Central memory CD8-positive, alpha-beta T cell (primary cell): Measurements from ENCODE around the gene BCO2.

Experiments
- ATAC-seq: fragments of 150-1000 bp; cut with Tn5 transposase; replicated peaks from 2 replicates; pipeline ENCODE4 v1.10.0; 2022; ENCODE audit warnings: mild to moderate bottlenecking, moderate FRiP score, moderate number of reproducible peaks; ENCODE audit not compliant: poor library complexity, severe bottlenecking; ENCODE audit errors: extremely low read depth
- DNase-seq, 2 donors: peaks; one replicate each; pipeline ENCODE4 v3.0.0; 2021; ENCODE audit warnings: low spot score in 2 of 2
- H3K27ac Mint-ChIP-seq: one replicate; pipeline ENCODE4 v1.8.0; 2022; ENCODE audit warnings: low read depth, mild to moderate bottlenecking, moderate library complexity, mixed read lengths
- H3K27me3 Mint-ChIP-seq: one replicate; pipeline ENCODE4 v1.8.0; 2022; ENCODE audit warnings: mixed read lengths
- H3K36me3 Mint-ChIP-seq: one replicate; pipeline ENCODE4 v1.8.0; 2022; ENCODE audit warnings: mild to moderate bottlenecking, moderate library complexity, mixed read lengths; ENCODE audit not compliant: insufficient read depth
- H3K4me1 Mint-ChIP-seq: one replicate; pipeline ENCODE4 v1.8.0; 2022; ENCODE audit warnings: mixed read lengths
- H3K4me3 Mint-ChIP-seq: one replicate; pipeline ENCODE4 v1.8.0; 2022; ENCODE audit warnings: mild to moderate bottlenecking, moderate library complexity, mixed read lengths
- H3K9me3 Mint-ChIP-seq: one replicate; pipeline ENCODE4 v1.8.0; 2022; ENCODE audit warnings: mixed read lengths

Gene BCO2

DNA sequence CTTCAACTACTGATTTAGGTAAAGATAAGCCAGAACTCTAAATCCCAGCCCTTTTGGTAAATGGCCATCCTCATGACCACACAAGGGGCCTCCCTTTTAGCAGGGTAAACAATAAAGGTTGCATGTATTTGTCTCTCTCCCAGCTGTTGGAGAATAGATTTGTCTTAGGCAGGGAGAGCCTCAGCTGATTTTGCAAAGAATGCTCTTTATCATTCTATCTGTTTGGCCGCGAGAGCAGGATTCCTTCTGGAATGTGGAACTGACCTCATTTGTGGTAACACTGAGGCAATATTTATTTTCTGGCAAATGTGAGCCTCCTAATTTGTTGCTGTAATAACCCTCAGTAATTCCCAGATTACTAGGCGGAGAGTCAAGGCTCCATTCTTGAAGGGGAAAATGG lies 66.2 kb downstream of the BCO2 start:
- Mint-ChIP-seq H3K4me1 (no peaks in the 10 kb centered on the region), H3K4me3 (no peak overlapping the region), H3K9me3 (peaks cover 13% of the 10 kb centered on the region), H3K36me3 (peaks cover 18% of the 10 kb centered on the region), H3K27ac (no peak overlapping the region), H3K27me3 (no peaks in the 10 kb centered on the region)
- no peak for ATAC-seq
- no peak for DNase-seq

GRCh38 chr11:112247201-112247600 lies 71.9 kb downstream of the BCO2 start:
- Mint-ChIP-seq H3K9me3 (peaks cover 13% of the 10 kb centered on the region), H3K27me3 (no peaks in the 10 kb centered on the region), H3K4me3 (no peak overlapping the region), H3K4me1 (no peaks in the 10 kb centered on the region), H3K36me3 (peaks cover 4% of the 10 kb centered on the region), H3K27ac (no peak overlapping the region)
- ATAC-seq = no peak
- DNase-seq = no peak

GRCh38 chr11:112248201-112248600 lies 72.9 kb downstream of the BCO2 start:
- no peak for ATAC-seq
- H3K36me3 Mint-ChIP-seq = peaks cover 3% of the 10 kb centered on the region
- H3K27ac Mint-ChIP-seq = no peak overlapping the region
- peaks cover 13% of the 10 kb centered on the region for H3K9me3 Mint-ChIP-seq
- no peak for DNase-seq
- no peak overlapping the region for H3K4me3 Mint-ChIP-seq
- no peaks in the 10 kb centered on the region for H3K27me3 Mint-ChIP-seq
- H3K4me1 Mint-ChIP-seq = no peaks in the 10 kb centered on the region

DNA sequence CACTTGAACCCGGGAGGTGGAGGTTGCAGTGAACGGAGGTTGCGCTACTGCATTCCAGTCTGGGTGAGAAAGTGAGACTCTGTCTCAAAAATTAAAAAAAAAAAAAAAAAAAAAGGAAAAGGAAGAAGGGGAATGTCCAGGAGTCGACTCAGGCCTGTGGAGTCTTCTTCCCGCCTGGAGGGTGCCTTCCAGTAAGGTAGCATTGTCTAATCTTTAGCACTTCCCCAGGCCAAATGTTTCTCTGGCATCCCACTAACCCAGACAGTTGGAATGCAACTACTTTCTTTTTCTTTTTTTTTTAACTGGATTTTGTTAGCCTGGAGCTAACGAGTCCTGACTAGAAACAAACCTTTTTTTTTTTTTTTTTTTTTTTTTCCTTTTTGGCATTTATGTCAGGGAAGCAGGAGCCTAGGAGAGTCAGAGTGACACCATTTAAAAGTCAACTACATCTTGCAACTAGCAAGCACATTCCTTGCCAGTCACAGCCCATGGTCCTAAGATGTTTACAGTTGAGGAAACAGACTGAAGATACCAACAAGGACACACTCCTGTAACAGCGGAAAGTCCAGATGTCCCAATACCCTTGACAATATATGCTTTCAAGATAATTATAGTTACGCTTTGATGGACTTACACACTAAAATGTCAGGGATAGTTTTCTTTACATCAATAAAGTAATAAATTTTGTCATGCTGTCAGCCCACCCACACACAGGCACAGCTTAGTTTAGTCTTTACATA lies 74.7 kb downstream of the BCO2 start:
- no peaks in the 10 kb centered on the region for H3K27me3 Mint-ChIP-seq
- no peaks in the 10 kb centered on the region for H3K4me1 Mint-ChIP-seq
- no peak for ATAC-seq
- H3K9me3 Mint-ChIP-seq = peaks cover 6% of the 10 kb centered on the region
- H3K27ac Mint-ChIP-seq = no peak overlapping the region
- peaks cover 3% of the 10 kb centered on the region for H3K36me3 Mint-ChIP-seq
- no peak for DNase-seq
- no peak overlapping the region for H3K4me3 Mint-ChIP-seq

DNA sequence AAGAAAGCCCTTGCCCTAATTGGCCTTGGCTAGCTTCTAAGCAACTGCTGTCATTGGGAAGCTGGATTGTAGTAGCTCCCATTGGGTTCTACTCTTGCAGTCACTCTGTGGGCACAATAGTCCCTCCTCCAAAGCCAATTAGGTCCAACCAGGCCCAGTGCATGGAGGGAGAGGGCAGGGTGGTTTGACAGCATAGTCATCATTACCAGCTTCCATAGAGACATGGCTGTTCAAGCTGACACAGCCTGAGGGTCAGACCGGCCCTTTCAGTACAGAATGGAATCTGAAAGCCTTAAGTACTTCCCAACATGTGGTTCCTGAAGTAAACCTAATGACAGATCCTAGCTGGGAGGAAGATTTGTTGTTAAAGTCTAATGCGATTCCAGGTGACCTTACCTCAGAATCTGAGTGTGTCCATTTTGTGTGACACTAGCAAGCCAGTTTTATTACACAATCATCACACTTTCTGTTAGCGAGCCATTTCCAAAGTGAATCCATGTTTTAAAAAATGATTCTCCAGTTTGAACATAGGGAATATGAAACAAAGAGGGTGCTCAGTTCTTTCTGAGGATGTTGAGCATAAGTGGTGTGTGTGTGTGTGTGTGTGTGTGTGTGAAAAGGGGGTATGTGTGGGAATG lies 78.4 kb downstream of the BCO2 start:
- ATAC-seq (no peak), DNase-seq (no peak)
- H3K27me3 Mint-ChIP-seq = no peaks in the 10 kb centered on the region
- H3K4me3 Mint-ChIP-seq = no peak overlapping the region
- no peaks in the 10 kb centered on the region for H3K36me3 Mint-ChIP-seq
- no peak overlapping the region for H3K27ac Mint-ChIP-seq
- no peaks in the 10 kb centered on the region for H3K9me3 Mint-ChIP-seq
- H3K4me1 Mint-ChIP-seq = no peaks in the 10 kb centered on the region

DNA sequence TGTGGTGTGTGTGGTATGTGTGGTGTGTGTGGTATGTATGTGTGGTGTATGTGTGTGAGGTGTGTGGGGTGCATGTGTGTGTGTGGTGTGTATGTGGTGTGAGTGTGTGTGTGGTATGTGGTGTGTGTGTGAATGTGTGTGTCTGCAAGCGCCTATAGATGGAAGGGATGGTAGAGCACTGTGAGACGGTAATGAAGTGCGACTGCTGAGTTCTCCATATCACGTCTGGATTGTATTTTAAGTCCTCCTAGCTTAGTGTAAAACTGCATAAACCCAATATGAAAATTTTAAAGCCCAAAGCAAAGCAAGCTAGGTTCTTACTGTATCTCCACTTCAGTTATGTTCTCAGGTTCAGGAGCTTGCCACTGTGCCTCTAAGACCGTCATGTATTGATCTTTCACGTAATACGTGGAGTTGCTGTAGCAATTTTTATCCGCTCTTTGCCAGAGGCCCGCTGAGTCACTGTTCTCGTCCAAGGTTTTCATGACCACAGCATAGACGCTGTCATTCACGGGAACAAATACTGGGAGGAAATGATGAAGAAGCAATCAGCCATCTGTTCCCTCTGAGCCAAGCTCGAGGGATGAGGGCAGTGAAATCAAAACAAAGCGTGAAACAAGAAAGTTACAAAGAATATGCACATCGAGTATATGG lies 79.9 kb downstream of the BCO2 start:
- no peaks in the 10 kb centered on the region for H3K4me1 Mint-ChIP-seq
- no peak overlapping the region for H3K4me3 Mint-ChIP-seq
- no peak overlapping the region for H3K27ac Mint-ChIP-seq
- no peak for ATAC-seq
- no peaks in the 10 kb centered on the region for H3K27me3 Mint-ChIP-seq
- H3K36me3 Mint-ChIP-seq = no peaks in the 10 kb centered on the region
- DNase-seq = no peak
- no peaks in the 10 kb centered on the region for H3K9me3 Mint-ChIP-seq

DNA sequence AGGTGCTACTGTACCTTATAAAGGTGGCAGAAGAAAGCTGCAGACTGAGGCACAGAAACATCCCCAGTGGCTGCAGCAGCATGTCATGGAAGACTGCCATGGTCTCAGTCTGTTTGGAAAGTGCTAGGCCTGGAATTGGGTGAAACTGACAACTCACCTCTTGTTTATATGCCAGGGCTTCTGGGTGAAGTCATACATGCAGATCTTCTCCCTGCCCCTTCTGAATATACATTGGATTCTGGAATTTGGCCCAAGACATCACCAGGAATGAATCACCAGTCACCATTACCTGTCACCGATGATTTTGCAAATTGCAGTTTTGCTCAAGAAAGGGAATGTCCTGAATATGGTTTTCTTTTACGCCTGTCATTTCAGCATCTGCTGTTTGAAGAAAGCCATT lies 85.2 kb downstream of the BCO2 start, which contains the start of gene PLET1:
Gene PLET1, minus strand, starts transcription at position 371 of the 400 bp plus-strand sequence. Its CDS starts 271 bp downstream, at position 100.
- Mint-ChIP-seq H3K27ac (no peak within 1 kb of the TSS), H3K4me3 (no peak within 1 kb of the TSS), H3K4me1 (no peaks in the 10 kb centered on the region), H3K36me3 (peaks cover 2% of the 10 kb centered on the region), H3K27me3 (no peaks in the 10 kb centered on the region), H3K9me3 (no peaks in the 10 kb centered on the region)
- DNase-seq = no peak
- no peak for ATAC-seq

GRCh38 chr11:112265659-112266409 lies 90.5 kb downstream of the BCO2 start:
- Mint-ChIP-seq H3K4me1 (no peaks in the 10 kb centered on the region), H3K4me3 (no peak overlapping the region), H3K36me3 (peaks cover 2% of the 10 kb centered on the region), H3K27ac (no peak overlapping the region), H3K27me3 (no peaks in the 10 kb centered on the region), H3K9me3 (no peaks in the 10 kb centered on the region)
- DNase-seq (no peak), ATAC-seq (no peak)

GRCh38 chr11:112266410-112266778 lies 91.1 kb downstream of the BCO2 start:
- no peak for ATAC-seq
- DNase-seq = no peak
- no peaks in the 10 kb centered on the region for H3K27me3 Mint-ChIP-seq
- H3K4me1 Mint-ChIP-seq = no peaks in the 10 kb centered on the region
- no peaks in the 10 kb centered on the region for H3K9me3 Mint-ChIP-seq
- H3K4me3 Mint-ChIP-seq = no peak overlapping the region
- H3K27ac Mint-ChIP-seq = no peak overlapping the region
- H3K36me3 Mint-ChIP-seq = no peaks in the 10 kb centered on the region

DNA sequence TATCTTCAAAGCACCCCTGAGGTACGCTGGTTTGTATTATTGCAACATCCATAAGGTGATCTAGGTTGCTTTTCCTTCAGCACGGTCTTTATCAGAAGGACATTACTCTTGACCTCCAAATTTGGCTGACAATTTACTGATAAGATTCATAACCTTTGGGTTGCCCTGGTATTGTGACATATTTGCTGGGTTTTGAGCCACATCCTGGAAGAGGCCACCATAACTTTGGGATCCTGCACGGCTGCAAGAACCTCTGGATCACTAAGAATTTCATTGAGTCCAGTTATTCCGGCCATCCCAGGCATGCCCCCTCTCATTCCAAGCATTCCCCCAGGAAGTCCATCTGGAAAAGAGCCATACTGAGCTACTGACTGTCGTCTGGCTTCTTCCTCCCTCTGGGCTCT lies 91.9 kb downstream of the BCO2 start:
- DNase-seq (no peak), ATAC-seq (no peak)
- H3K4me3 Mint-ChIP-seq = no peak overlapping the region
- no peaks in the 10 kb centered on the region for H3K4me1 Mint-ChIP-seq
- no peaks in the 10 kb centered on the region for H3K27me3 Mint-ChIP-seq
- H3K36me3 Mint-ChIP-seq = no peaks in the 10 kb centered on the region
- no peaks in the 10 kb centered on the region for H3K9me3 Mint-ChIP-seq
- no peak overlapping the region for H3K27ac Mint-ChIP-seq

- Mint-ChIP-seq H3K27ac (no peak overlapping the region), H3K27me3 (no peaks in the 10 kb centered on the region), H3K4me1 (no peaks in the 10 kb centered on the region), H3K4me3 (no peak overlapping the region), H3K36me3 (no peaks in the 10 kb centered on the region), H3K9me3 (no peaks in the 10 kb centered on the region)
- DNase-seq (no peak), ATAC-seq (no peak)
These were observed 93.1 kb downstream of the BCO2 start for GRCh38 chr11:112268406-112268805.
